K562 (cell line): ENCODE measurements around the gene NDUFAB1. TPM values are rescaled to one million over a fixed set of nuclear protein-coding genes. Genes with fewer than 3 reads are reported as not detected.
A peak's percentile ranks its signal among the peaks of the same experiment; 100 is the strongest.

Experiments used
- ATAC-seq: fragments of 200-7000 bp; cut with Tn5 transposase; 3 replicates; pipeline ENCODE4 v1.9.1; 2020; ENCODE audit warnings: moderate library complexity
- BruUV-seq: library from RNA; stranded (reverse); fragments of 400-500 nt; replicated peaks from 2 replicates; lab custom pipeline; 2021; lab: Mats Ljungman, UMichigan
- CTCF ChIA-PET: fragments of 300-600 bp; formaldehyde crosslinking; extraction: SDS; loops from one replicate; lab custom pipeline; 2021; ENCODE audit warnings: low intra/inter-chr PET ratio; lab: Yijun Ruan, JAX
- POLR2A ChIA-PET: fragments of 300-600, 350-650 bp; sonication (Branson Sonifier 250); formaldehyde crosslinking; extraction: SDS; loops from one replicate; lab custom pipeline; 2021; ENCODE audit warnings: antibody characterized with exemption, inconsistent platforms; lab: Yijun Ruan, JAX
- DNase-seq, 4 experiments: peaks; one replicate each; pipeline versions ENCODE4 v3.0.0 to v3.0.0-alpha.2; 2011 to 2018; ENCODE audit warnings: low spot score in 3 of 4, mixed read lengths in 3 of 4; ENCODE audit errors: extremely low read depth in 1 of 4
- FAIRE-seq: peaks from 2 replicates; lab custom pipeline; 2011; peaks lifted over from hg19 to GRCh38; lab: Jason Lieb, UNC
- H2AFZ ChIP-seq: 2 replicates; pipeline ENCODE4 v1.6.0; 2011; ENCODE audit warnings: low read depth, low read length, control low read depth, inconsistent platforms
- H3K27ac ChIP-seq: fragments of 200-600 bp; 3 replicates; pipeline ENCODE4 v1.8.0; 2011; ENCODE audit warnings: low read depth, mild to moderate bottlenecking, control low read depth, inconsistent platforms, low read length, moderate library complexity, mixed read lengths; ENCODE audit errors: extremely low read depth
- H3K27me3 ChIP-seq, 2 experiments: fragments of 300-600 bp in 1 of 2; 2 replicates in 1 of 2; 3 replicates in 1 of 2; pipeline versions ENCODE4 v1.6.0 to v1.8.0; 2011; ENCODE audit warnings: inconsistent platforms in 2 of 2, low read length in 2 of 2, mild to moderate bottlenecking in 1 of 2, mixed read lengths in 1 of 2, moderate library complexity in 1 of 2; ENCODE audit not compliant: control insufficient read depth in 2 of 2, insufficient read depth in 2 of 2
- H3K36me3 ChIP-seq: fragments of 300-600 bp; 3 replicates; pipeline ENCODE4 v1.8.0; 2011; ENCODE audit warnings: mild to moderate bottlenecking, low read length, inconsistent platforms; ENCODE audit not compliant: control insufficient read depth, insufficient read depth
- H3K4me1 ChIP-seq, 2 experiments: fragments of 200-600 bp in 1 of 2; replicated peaks in 1 of 2; 2 replicates in 1 of 2; 3 replicates in 1 of 2; pipeline versions ENCODE4 v1.5.1 to v1.8.0; 2011; ENCODE audit warnings: inconsistent platforms in 2 of 2, low read length in 2 of 2, mild to moderate bottlenecking in 1 of 2, mixed read lengths in 1 of 2, moderate library complexity in 1 of 2; ENCODE audit not compliant: control insufficient read depth in 2 of 2, insufficient read depth in 2 of 2
- H3K4me2 ChIP-seq: 2 replicates; pipeline ENCODE4 v1.6.1; 2011; ENCODE audit warnings: low read length, control low read depth, inconsistent platforms, mixed read lengths; ENCODE audit not compliant: insufficient read depth
- H3K4me3 ChIP-seq: fragments of 200-600 bp; sonication (generic), shearing (Covaris generic); 2 replicates; pipeline ENCODE4 v1.5.1; 2016; ENCODE audit warnings: control low read depth, inconsistent platforms
- H3K79me2 ChIP-seq: fragments of 200-600 bp; 3 replicates; pipeline ENCODE4 v1.8.0; 2011; ENCODE audit warnings: low read length, inconsistent platforms; ENCODE audit not compliant: control insufficient read depth, insufficient read depth
- H3K9ac ChIP-seq, 2 experiments: 2 replicates each; pipeline versions ENCODE4 v1.6.0 to v1.6.1; 2011; ENCODE audit warnings: low read depth in 2 of 2, low read length in 2 of 2, control low read depth in 1 of 2, inconsistent platforms in 1 of 2, mild to moderate bottlenecking in 1 of 2, mixed read lengths in 1 of 2; ENCODE audit not compliant: insufficient read depth in 1 of 2
- H3K9me1 ChIP-seq: one replicate; pipeline ENCODE4 v1.6.0; 2011; ENCODE audit warnings: inconsistent platforms, mild to moderate bottlenecking, low read length, moderate library complexity; ENCODE audit not compliant: control insufficient read depth, insufficient read depth
- H3K9me3 ChIP-seq: replicated peaks from 2 replicates; pipeline ENCODE4 v1.5.1; 2011; ENCODE audit warnings: low read depth, low read length, inconsistent platforms; ENCODE audit not compliant: control insufficient read depth, insufficient read depth
- H4K20me1 ChIP-seq: replicated peaks from 2 replicates; pipeline ENCODE4 v1.6.1; 2011; ENCODE audit warnings: low read length, inconsistent platforms, mixed read lengths; ENCODE audit not compliant: control insufficient read depth, insufficient read depth
- BCOR ChIP-seq: fragments of 450-650 bp; IDR thresholded peaks from 2 replicates; pipeline ENCODE4 v1.6.1; 2016
- ETV1 ChIP-seq: fragments of 450-650 bp; conservative IDR thresholded peaks from 2 replicates; pipeline ENCODE4 v1.6.1; 2016; ENCODE audit warnings: missing genetic modification characterization, control low read depth, low read depth, missing compliant biosample characterization
- GATA2 ChIP-seq: sonication (generic); formaldehyde crosslinking; IDR thresholded peaks from 2 replicates; pipeline ENCODE4 v1.4.0; 2020; ENCODE audit warnings: mild to moderate bottlenecking, missing genetic modification reagents
- JUNB ChIP-seq: fragments of 450-650 bp; formaldehyde crosslinking; conservative IDR thresholded peaks from 2 replicates; pipeline ENCODE4 v1.4.0; 2020; ENCODE audit warnings: mild to moderate bottlenecking
- KDM1A ChIP-seq, 2 experiments: fragments of 450-650 bp; IDR thresholded peaks; 2 replicates each; pipeline ENCODE4 v1.6.1; 2016; ENCODE audit warnings: mild to moderate bottlenecking in 2 of 2
- MYC ChIP-seq, 2 experiments: fragments of 250-450 bp in 1 of 2; sonication (Bioruptor Pico) in 1 of 2; IDR thresholded peaks; 2 replicates each; pipeline versions ENCODE4 v1.5.1 to v1.6.1; 2012 to 2021; ENCODE audit warnings: low read depth in 2 of 2, borderline replicate concordance in 1 of 2, improper control_type of control experiment in 1 of 2, low read length in 1 of 2, mild to moderate bottlenecking in 1 of 2, moderate library complexity in 1 of 2
- NCOA1 ChIP-seq: fragments of 450-650 bp; IDR thresholded peaks from 2 replicates; pipeline ENCODE4 v1.6.1; 2016; ENCODE audit warnings: low read depth
- POLR2A ChIP-seq: fragments of 450-650 bp; conservative IDR thresholded peaks from 2 replicates; pipeline ENCODE4 v1.6.1; 2016
- RBM25 ChIP-seq: fragments of 200-400 bp; formaldehyde crosslinking; IDR thresholded peaks from 2 replicates; pipeline ENCODE4 v1.6.1; 2018; ENCODE audit warnings: low read length, low read depth, moderate library complexity; ENCODE audit not compliant: severe bottlenecking
- SETDB1 ChIP-seq: IDR thresholded peaks from one replicate; pipeline ENCODE4 v1.6.1; 2012; ENCODE audit warnings: low read length, control low read depth, inconsistent platforms
- SMARCA5 ChIP-seq: fragments of 450-650 bp; IDR thresholded peaks from 2 replicates; pipeline ENCODE4 v1.6.1; 2016
- SUPT5H ChIP-seq: fragments of 450-650 bp; IDR thresholded peaks from 2 replicates; pipeline ENCODE4 v1.6.1; 2016
- ZNF146 ChIP-seq: IDR thresholded peaks from one replicate; pipeline ENCODE4 v1.6.1; 2018; ENCODE audit warnings: missing compliant biosample characterization; ENCODE audit not compliant: unreplicated experiment
- ZNF354B ChIP-seq: fragments of 250-450 bp; sonication (Bioruptor Pico); IDR thresholded peaks from 2 replicates; pipeline ENCODE4 v1.4.0; 2020
- WGBS: fragments of 100-300 bp; shearing (Covaris generic); methylation state at CpG from one replicate; pipeline ENCODE4 v1.1.6; 2016; ENCODE audit warnings: low coverage, mixed read lengths; ENCODE audit not compliant: insufficient coverage; ENCODE audit errors: missing lambda C conversion rate; 5-methylcytosine and 5-hydroxymethylcytosine counted together
- in situ Hi-C: fragments of 300-500 bp; cut with MboI; formaldehyde crosslinking; loops from 4 replicates; pipeline ENCODE4 v1.15.0; 2018; ENCODE audit warnings: inconsistent platforms, mixed read lengths
- intact Hi-C: fragments of 100-400 bp; cut with micrococcal nuclease; formaldehyde crosslinking; loops from 2 replicates; pipeline ENCODE4 v1.14.2; 2022
- polyA plus RNA-seq, 8 experiments: library from polyadenylated mRNA; depleted of rRNA in 4 of 8; stranded (reverse) in 5 of 8; unstranded in 3 of 8; fragments of >200 nt; fragmentation: Nextera tagmentation in 2 of 8; fragmentation: Illumina TruSeq in 1 of 8; extraction: Ambion mirVana in 2 of 8; extraction: Trizol in 1 of 8; gene quantifications; 2 replicates each; pipeline versions ENCODE4 v1.2.1 to v1.2.3, GENCODE V29; 2011 to 2014; ENCODE audit warnings: inconsistent platforms in 1 of 8, missing spikeins in 1 of 8
- total RNA-seq, 7 experiments: library from RNA; depleted of rRNA in 6 of 7; stranded (reverse); fragments of >200 nt in 6 of 7; fragmentation: Illumina TruSeq in 2 of 7; extraction: Trizol in 2 of 7; gene quantifications; 2 replicates each; pipeline versions ENCODE4 v1.2.1 to v1.2.3, GENCODE V29; 2011 to 2021; ENCODE audit warnings: low replicate concordance in 1 of 7

Gene NDUFAB1
- total and polyA plus RNA-seq, 9 of the 15 experiments (the other 6 are each of a cell fraction or from before 2014, with no cell fraction given) = 123 to 481 (median 238) TPM

GRCh38 chr16:23580391-23580790 is 15.7 kb downstream of the NDUFAB1 start (continued):
- no peak for TF ChIP-seq JUNB
- no peak for TF ChIP-seq MYC (IDR thresholded peaks at IDR 0.05; ENCODE audit: low read depth, low read length)
- no peak for TF ChIP-seq MYC (CRISPR knock-in tag; IDR thresholded peaks at IDR 0.05; ENCODE audit: borderline replicate concordance, low read depth)
- TF ChIP-seq SETDB1 = no peak
- TF ChIP-seq NCOA1 = no peak
- TF ChIP-seq ETV1 (tag) = no peak

DNA sequence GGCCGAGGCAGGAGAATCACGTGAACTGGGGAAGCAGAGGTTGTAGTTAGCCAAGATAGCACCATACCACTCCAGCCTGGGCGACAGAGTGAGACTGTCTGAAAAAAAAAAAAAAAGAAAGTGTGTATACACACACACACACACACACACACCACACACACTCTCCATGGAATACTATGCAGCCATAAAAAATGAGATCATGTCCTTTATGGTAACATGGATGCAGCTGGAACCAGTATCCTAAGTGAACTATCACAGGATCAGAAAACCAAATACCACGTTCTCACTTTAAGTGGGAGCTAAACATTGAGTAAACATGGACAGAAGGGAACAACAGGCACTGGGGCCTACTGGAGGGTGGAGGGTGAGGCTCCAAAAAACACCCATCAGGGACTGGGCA is 16.7 kb downstream of the NDUFAB1 start:
- DNase-seq (no peak), ATAC-seq (no peak), FAIRE-seq (no peak)
- Histone ChIP-seq H3K27ac (no peak overlapping the region), H4K20me1 (no peaks in the 10 kb centered on the region; the same call in 1 of the 2 replicates), H3K9me3 (no peaks in the 10 kb centered on the region), H2AFZ (no peak overlapping the region), H3K27me3 (no peaks in the 10 kb centered on the region), H3K9me1 (no peaks in the 10 kb centered on the region), H3K4me1 (no peaks in the 10 kb centered on the region; a peak in 1 of 5 replicates), H3K36me3 (peaks cover 52% of the 10 kb centered on the region), H3K9ac (no peak overlapping the region), H3K79me2 (no peaks in the 10 kb centered on the region), H3K4me3 (no peak overlapping the region), H3K4me2 (no peak overlapping the region)
- POLR2A ChIA-PET = interaction anchor here (0.8 kb wide), 1 partner anchor 373 kb away, joined by 3 read pairs; no protein-coding TSS in a partner anchor
- CTCF ChIA-PET = no interaction called here
- no TSS peak for BruUV-seq
- 78% methylated on average over 4 of the region's 4 CpGs for WGBS
- intact Hi-C loops = no loop called here
- TF ChIP-seq SUPT5H = peak; percentile 50
- TF ChIP-seq ZNF146 (CRISPR knock-in tag) = peak; percentile 98
- TF ChIP-seq KDM1A (IDR thresholded peaks at IDR 0.05) = 0 out of 4 replicates have a peak, but pooled peaks of 1 of the 2 experiments have one; percentile 13
- peak; percentile 72 for TF ChIP-seq BCOR
- 0 out of 2 replicates have a peak, but pooled peaks have one; percentile 59 for TF ChIP-seq SMARCA5
- peak; percentile 42 for TF ChIP-seq RBM25
- TF ChIP-seq ZNF354B (CRISPR knock-in tag) = no peak
- peak; percentile 56; the same call in 1 of the 2 replicates for TF ChIP-seq POLR2A
- no peak for TF ChIP-seq GATA2 (CRISPR knock-in tag)
- in situ Hi-C loops = no loop called here
